Chondrocyte (in vitro differentiated cells): ENCODE data around the gene SRPRB. TPM values are rescaled to one million over a fixed set of nuclear protein-coding genes. Genes with fewer than 3 reads are reported as not detected.
"Not testable (repeated sequence)": the region's sequence is repeated elsewhere in the genome, so short reads cannot be mapped to it uniquely, and the experiment has no call there.

Source experiments
- DNase-seq: peaks from one replicate; pipeline ENCODE4 v3.0.0; 2021; ENCODE audit warnings: mixed read lengths, low spot score
- H3K27ac Mint-ChIP-seq: one replicate; pipeline ENCODE4 v1.8.0; 2021; ENCODE audit warnings: mild to moderate bottlenecking, moderate library complexity, mixed read lengths; ENCODE audit not compliant: unreplicated experiment
- H3K27me3 Mint-ChIP-seq: 2 replicates; pipeline ENCODE4 v1.8.0; 2021; ENCODE audit warnings: low read depth, mixed read lengths
- H3K36me3 Mint-ChIP-seq: 2 replicates; pipeline ENCODE4 v1.8.0; 2021; ENCODE audit warnings: low read depth, mixed read lengths
- H3K4me1 Mint-ChIP-seq: 2 replicates; pipeline ENCODE4 v1.8.0; 2021; ENCODE audit warnings: low read depth, mild to moderate bottlenecking, mixed read lengths
- H3K4me3 Mint-ChIP-seq: one replicate; pipeline ENCODE4 v1.8.0; 2021; ENCODE audit warnings: mild to moderate bottlenecking, moderate library complexity, mixed read lengths; ENCODE audit not compliant: unreplicated experiment
- H3K9me3 Mint-ChIP-seq: 2 replicates; pipeline ENCODE4 v1.8.0; 2021; ENCODE audit warnings: low read depth, mixed read lengths
- CTCF ChIP-seq: fragments of 200-600 bp; sonication (generic); IDR thresholded peaks from 2 replicates; pipeline ENCODE4 v1.5.0; 2021; ENCODE audit warnings: antibody characterized with exemption, mild to moderate bottlenecking, moderate library complexity
- total RNA-seq: library from RNA; stranded (reverse); gene quantifications from 3 replicates; pipeline ENCODE4 v1.2.1, GENCODE V29; 2021

The SRPRB gene
- total RNA-seq, 1 donor from 2014 or later: 99.3 TPM

- no peak overlapping the region for H3K27ac Mint-ChIP-seq
- no peaks in the 10 kb centered on the region for H3K9me3 Mint-ChIP-seq
- H3K36me3 Mint-ChIP-seq: no peaks in the 10 kb centered on the region
- no peak for DNase-seq
- H3K4me3 Mint-ChIP-seq: no peak overlapping the region
- peaks cover 13% of the 10 kb centered on the region for H3K27me3 Mint-ChIP-seq
- no peak for TF ChIP-seq CTCF
- no peaks in the 10 kb centered on the region for H3K4me1 Mint-ChIP-seq
Measured at GRCh38 chr3:133775309-133775708, 30.3 kb upstream of the SRPRB start.

DNA sequence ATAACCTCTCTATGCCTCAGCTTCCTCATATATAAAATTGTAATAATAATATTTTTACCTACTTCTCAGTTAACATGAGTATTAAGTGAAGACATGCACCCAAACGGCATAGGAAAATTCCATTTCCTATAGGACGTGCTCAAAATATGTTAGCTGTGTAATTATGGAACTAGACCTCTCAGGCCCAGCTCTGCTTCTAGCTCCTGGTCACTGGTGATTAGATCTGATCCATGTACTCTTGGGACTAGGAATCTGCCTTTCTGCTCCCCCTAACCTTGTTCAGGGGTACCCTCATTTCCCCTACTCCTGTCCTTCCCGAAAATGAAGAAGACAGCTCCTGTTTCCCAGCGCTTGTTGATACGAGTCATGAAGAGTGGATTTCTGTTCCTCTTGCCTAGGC lies 29.8 kb upstream of the SRPRB start:
- peaks cover 13% of the 10 kb centered on the region for H3K27me3 Mint-ChIP-seq
- no peak overlapping the region for H3K4me3 Mint-ChIP-seq
- H3K4me1 Mint-ChIP-seq: no peaks in the 10 kb centered on the region
- no peak for DNase-seq
- H3K9me3 Mint-ChIP-seq: no peaks in the 10 kb centered on the region
- no peak for TF ChIP-seq CTCF
- H3K27ac Mint-ChIP-seq: no peak overlapping the region
- H3K36me3 Mint-ChIP-seq: no peaks in the 10 kb centered on the region

DNA sequence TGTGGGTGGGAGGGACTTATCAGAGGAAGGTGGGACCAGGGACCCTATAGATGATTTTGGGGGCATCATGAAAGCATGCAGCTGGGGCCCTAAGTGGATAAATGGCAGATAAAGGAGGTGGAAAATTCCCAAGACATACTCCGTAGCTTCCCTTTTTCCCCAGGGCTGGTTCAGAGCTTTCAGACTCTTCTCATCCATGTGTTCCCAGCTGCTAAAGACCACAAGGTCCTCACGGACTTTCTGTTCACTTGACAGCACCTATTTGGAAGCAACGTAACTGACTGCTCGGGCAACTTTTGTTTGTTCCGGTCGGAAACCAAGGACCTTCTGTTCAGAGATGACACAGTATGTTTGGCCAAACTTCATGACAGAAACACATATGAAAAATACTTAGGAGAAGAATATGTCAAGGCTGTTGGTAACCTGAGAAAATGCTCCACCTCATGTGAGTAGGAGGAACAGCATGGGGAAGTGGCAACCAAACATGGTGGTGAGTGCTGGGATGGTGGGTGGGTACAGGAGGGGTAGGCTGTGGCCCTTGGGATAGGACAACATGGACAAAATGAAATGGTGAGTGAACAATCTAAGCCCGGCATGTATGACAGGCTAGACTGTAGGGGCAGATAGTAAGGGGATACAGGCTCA lies 28.7 kb upstream of the SRPRB start:
- Mint-ChIP-seq H3K9me3 (no peaks in the 10 kb centered on the region), H3K4me1 (no peaks in the 10 kb centered on the region), H3K36me3 (no peaks in the 10 kb centered on the region), H3K4me3 (no peak overlapping the region), H3K27me3 (peaks cover 13% of the 10 kb centered on the region), H3K27ac (no peak overlapping the region)
- TF ChIP-seq CTCF: no peak
- DNase-seq: no peak

GRCh38 chr3:133777807-133778568 lies 27.6 kb upstream of the SRPRB start:
- DNase-seq: no peak
- Mint-ChIP-seq H3K27me3 (peaks cover 16% of the 10 kb centered on the region), H3K9me3 (no peaks in the 10 kb centered on the region), H3K27ac (no peak overlapping the region), H3K4me3 (no peak overlapping the region), H3K36me3 (no peaks in the 10 kb centered on the region), H3K4me1 (no peaks in the 10 kb centered on the region)
- no peak for TF ChIP-seq CTCF

- TF ChIP-seq CTCF: no peak
- no peaks in the 10 kb centered on the region for H3K4me1 Mint-ChIP-seq
- no peak overlapping the region for H3K27ac Mint-ChIP-seq
- no peak overlapping the region for H3K4me3 Mint-ChIP-seq
- DNase-seq: no peak
- no peaks in the 10 kb centered on the region for H3K36me3 Mint-ChIP-seq
- H3K9me3 Mint-ChIP-seq: no peaks in the 10 kb centered on the region
- peaks cover 16% of the 10 kb centered on the region for H3K27me3 Mint-ChIP-seq
Measured at GRCh38 chr3:133779626-133780203, 25.9 kb upstream of the SRPRB start.

DNA sequence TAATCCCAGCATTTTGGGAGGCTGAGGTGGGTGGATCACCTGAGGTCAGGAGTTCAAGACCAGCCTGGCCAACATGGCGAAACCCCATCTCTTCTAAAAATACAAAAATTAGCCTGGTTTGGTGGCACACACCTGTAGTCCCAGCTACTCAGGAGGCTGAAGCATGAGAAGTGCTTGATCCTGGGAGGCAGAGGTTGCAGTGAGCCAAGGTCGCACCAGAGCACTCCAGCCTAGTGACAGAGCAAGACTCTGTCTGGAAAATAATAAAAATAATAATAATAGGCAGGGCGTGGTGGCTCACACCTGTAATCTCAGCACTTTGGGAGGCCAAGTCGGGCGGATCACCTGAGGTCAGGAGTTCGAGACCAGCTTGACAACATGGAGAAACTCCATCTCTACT lies 24.9 kb upstream of the SRPRB start:
- H3K4me1 Mint-ChIP-seq, H3K27ac Mint-ChIP-seq, DNase-seq, H3K4me3 Mint-ChIP-seq, H3K9me3 Mint-ChIP-seq, H3K36me3 Mint-ChIP-seq: not testable (repeated sequence)
- H3K27me3 Mint-ChIP-seq: peaks cover 16% of the 10 kb centered on the region
